HG02884 (cell line): ENCODE results near the gene UBE4B.

Source experiments
- ATAC-seq: cut with Tn5 transposase; IDR thresholded peaks from one replicate; pipeline ENCODE4 v1.9.1; 2021; ENCODE audit warnings: mild to moderate bottlenecking, moderate library complexity; ENCODE audit not compliant: unreplicated experiment

UBE4B gene

DNA sequence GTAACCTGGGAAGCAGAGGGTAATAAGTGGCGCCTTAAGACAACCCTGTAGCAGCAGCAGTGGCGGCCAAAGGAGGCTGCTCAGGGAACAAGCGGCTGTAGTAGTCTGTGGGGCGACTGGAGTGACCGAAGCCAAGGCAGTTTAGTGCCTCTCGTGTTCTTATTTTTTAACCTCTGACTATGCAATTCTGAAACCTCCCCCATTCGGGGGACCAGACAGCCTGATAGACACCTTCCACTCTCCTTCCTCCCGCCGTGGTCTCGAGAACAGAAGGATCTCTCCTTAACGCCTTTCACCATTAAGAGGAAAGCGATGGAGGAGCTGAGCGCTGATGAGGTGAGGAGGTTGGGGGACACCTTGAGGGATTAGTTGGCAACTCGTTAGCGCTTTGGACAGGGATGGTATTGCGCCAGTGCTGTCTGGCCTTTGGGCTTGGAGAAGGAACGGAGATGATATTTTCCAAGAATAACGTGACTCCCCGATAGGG is 644 bp downstream of the UBE4B start:
- peak; percentile 8 for ATAC-seq

DNA sequence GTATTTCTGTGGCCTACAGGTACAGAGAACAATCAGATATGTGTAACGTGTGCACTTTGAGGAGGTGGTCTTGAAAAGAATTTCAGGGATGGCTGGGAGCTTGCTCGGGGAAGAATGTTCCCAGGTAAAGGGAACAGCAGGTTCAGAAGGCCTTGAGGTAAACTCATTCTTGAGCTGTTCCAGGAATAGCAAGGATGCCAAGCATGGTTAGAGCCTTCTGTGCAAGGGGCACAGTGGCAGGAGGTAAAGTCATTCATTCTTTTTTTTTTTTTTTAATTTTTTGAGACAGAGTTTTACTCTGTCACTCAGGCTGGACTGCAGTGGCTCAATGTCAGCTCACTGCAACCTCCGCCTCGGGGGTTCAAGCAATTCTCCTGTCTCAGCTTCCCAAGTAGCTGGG is 10.0 kb downstream of the UBE4B start:
- no peak for ATAC-seq

DNA sequence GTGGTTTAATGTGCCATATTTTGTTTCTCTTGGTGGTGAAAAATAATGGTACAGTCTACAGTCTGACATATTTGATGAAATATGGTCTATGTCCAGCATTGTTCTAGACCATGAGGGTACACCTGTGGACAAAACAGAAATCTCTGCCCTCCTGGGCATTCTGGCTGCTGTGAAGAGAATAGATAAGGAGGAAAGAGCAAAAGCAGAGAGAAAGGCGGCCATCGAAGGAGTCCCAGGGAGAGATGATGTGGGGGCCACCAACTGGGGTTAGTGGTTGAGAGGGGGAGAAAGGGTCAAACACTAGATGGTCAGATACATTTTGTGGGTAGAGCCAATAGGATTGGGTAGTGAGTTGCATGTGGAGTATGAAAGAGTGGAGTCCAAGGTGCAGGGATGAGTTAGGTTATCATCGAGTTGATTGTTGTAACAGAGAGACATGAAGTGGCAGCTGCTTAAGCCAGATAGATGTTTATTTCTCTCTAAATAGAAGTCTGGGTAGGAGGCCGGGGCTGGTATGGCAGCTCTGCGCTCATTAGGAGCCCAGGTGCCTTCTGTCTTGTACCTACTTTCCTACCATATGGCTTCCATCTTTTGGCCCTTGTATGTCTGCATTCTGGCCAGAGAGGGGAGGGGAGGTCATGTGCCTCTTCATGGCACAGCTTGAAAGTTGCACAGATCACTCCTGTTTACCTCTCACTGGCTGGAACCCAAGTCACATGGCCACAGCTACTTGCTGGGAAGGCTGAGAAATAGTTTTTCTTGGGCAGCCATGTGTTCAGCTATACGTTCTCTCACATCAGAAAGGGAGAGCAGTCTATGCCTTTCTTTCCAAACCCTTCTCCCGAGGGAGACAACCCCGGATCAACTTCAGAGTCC is 13.0 kb downstream of the UBE4B start:
- no peak for ATAC-seq

DNA sequence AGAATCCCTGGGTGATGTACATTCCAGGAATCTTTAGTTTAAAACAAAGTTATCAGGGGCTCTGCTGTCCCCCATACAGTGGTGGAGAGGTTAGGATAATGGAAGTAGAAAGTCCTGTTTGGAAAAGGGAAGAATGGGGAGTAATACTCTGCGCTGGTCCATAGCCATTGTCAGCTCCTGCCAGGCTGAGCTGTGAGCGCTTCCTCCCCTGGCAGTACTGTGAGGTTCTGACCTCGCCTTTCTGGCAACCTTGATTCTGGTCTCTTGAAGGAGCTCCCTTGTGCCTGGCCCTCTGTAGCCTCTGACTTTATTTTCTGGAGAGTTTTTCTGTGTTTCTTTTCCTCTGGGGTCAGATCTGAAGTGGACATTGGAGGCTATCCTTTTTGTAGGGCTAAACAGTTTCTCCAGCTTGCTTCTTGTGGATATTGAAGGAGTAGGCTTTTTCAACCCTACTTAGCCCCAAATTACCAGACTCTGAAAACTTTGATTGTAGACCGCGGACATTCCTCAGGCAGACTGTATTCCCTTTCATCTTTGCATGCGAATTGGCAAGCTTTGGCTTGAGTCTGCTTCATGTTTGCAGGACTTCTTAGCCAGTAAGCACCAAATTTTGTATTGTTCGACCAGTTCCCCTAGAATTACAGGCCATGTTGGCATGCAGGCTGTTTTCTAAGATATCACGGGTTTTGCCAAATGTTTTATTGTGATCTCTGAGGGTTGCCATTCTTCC is 13.8 kb downstream of the UBE4B start:
- ATAC-seq, result no peak

DNA sequence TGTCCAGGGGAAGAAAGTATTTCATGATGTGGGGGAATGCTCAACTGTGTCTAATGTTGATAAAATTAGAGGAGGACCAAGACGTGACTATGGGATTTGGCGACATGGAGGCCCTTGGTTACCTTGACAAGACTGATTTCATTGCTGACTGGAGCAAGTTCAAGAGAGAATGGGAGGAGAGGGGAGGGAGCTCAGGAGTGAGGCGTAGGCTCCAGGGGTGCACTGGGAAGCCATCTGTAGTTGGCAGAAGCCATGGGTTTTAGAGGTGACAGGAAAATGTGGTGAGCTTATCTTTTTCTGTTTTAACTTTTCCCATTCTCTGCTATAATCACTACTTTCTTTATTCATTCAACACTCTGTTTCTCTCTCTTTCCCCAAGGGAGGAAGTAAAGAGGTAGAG is 15.8 kb downstream of the UBE4B start:
- ATAC-seq, result no peak

DNA sequence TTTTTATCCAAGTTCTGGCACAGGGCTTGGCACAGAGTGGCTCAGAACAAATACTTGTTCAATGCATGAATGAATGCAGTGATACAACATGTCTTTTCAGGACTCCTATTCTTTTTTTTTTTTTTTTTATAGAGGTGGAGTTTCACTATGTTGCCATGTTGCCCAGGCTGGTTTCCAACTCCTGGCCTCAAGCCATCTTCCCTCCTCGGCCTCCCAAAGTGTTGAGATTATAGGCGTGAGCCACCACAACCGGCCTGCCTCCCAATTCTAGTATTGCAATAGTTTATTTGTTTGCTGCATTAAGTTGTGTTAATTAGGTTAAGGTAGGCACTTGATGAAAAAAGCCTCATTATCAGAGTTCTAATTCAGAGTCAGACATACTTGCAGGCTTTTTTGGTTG is 17.9 kb downstream of the UBE4B start:
- ATAC-seq, result no peak

DNA sequence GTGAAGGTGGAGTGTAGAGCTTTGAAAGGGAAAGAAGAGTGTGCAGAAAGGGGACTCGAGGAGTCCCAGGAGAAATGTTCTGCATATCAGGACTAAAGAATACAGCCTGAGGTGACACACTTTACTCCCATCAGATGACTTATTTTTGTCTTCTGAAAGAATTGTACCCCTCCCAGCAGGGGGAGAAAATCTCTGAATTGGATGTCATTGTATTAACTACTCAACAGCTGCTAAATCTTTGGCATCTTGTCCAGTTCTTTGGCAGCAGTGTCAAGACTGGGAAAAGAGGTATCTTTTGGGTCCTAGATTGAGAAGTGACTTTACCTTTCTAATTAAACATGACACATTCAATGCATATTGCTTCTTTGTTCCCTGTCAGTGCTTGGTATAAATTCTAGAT is 18.9 kb downstream of the UBE4B start:
- ATAC-seq, result no peak

DNA sequence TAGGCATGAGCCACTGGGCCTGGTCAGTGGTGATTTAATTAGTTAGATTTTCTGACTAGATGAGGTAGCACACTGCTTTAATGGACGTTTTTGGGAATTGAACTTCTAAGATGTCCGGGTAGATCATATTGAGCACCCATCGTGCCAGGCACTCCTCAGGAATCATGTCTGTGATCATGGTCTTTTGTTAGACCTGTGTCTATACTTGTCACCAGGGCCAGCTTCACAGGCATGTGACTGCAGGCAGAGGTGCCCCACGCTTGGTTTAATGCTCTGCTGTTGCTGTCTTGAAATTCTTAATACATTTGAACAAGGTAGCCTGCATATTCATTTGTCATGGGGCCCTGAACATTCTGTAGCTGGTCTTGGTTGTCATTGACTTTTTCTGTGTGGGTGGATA is 19.6 kb downstream of the UBE4B start:
- ATAC-seq, result no peak

DNA sequence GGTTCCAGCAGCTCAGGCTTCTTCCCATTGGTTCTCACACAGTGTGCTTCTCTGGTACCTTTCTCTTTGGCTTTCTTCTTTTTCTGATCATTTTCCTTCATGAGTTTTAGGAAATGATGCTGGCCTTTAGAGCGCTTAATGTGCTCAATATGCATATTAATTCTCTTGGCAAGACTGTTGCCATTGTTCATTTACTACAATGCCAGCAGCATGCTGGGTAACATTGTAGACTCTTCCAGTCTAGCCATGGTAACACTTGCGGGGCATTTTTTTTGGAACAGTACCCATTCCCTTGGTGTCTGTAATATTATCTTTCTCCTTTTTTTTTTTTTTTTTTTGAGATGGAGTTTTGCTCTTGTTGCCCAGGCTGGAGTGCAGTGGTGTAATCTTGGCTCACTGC is 21.7 kb downstream of the UBE4B start:
- no peak for ATAC-seq

DNA sequence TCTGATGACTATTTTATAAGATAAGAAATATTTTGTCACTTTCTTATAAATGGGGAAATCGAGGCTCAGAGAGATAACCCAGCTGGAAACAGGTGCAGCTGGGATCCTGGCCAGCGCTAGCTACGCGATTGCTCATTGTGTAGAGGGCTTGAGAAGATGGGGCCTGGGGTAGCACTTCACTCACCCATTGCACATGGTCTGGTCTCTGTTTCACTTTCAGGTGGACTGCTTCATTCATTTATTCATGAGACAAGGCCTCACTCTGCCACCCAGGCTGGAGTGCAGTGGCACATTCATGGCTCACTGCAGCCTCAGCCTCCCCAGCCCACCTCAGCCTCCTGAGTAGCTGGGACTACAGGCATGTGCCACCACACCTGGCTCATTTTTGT is 23.8 kb downstream of the UBE4B start:
- ATAC-seq, result no peak

DNA sequence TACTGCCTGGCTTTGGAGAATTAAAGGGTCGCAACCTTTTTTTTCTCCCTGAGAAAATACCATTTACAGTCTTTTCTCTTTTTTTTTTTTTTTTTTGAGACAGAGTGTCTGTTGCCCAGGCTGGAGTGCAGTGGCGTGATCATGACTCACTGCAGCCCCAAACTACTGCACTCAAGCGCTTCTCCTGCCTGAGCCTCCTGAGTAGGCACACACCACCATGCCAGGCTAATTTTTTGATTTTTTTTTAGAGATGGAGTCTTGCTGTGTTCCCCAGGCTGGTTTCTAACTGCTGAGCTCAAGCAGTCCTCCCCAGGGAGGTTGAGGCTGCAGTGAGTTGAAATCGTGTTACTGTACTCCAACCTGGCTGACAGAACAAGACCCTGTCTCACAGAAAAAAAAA is 24.6 kb downstream of the UBE4B start:
- no peak for ATAC-seq

DNA sequence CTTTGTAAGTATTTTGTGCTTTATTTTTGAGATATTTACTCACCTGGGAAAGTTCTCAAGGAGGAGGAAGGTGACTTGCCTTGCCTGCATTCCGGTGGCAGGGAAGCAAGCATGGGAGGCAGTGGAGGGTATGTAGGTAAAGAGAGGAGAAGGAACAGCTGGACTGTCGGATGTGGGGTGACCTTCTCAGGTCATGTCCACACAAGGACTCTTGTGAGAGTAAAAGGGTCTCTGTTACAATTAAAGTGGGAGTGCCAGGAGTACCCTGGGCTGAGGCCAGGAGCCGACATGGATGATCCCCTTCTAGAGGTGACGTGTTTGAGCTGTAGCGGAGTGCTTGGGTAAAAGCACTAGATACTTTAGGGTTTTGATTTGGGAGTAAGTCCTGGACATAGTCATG is 25.0 kb downstream of the UBE4B start:
- no peak for ATAC-seq

DNA sequence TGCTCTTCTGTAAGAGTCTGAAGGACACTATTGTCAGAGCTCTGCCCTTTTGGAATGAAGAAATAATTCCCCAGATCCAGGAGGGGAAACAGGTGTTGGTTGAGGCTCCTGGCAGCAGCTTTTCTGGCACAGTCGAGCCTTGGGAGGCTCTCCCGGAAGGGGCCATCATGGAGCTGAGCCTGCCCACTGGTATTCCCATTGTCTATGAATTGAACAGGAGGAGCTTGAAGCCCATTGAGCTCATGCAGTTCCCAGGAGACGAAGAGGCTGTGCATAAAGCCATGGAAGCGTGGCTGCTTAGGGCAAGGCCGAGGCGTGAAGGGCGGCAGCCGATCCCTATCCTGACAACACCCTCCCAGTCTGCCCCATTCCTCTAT is 26.6 kb downstream of the UBE4B start:
- no peak for ATAC-seq

DNA sequence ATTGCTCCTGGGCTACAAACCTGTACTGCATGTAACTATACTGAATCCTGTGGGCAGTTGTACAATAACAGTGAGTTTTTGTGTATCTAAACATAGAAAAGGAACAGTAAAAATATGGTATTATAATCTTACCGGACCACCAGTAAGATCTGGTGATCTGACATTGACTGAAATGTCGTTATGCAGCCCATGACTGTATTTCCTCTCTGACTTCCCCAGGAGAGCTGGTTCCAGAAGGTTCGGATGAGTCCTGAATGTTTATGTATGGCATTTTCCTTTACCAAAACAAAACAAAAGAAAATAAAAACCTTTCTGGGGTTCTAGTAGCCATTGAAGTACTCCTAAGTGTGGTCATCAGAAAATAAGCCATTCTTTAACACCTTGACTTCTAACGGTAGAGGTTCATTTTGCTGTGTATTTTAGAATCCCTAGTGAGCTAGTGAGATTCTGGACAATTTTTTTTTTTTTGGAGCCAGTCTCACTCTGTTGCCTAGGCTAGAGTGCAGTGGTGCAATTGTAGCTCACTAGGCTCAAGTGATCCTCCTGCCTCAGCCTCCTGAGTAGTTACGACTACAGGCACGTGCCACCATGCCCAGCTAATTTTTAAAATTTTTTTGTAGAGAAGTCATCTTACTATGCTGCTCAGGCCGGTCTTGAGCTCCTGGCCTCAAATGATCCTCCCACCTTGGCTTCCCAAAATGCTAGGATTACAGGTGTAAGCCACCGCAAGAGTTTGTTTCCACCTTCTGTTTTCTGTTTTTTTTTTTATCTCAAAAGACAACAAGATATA is 27.7 kb downstream of the UBE4B start:
- ATAC-seq, result no peak

DNA sequence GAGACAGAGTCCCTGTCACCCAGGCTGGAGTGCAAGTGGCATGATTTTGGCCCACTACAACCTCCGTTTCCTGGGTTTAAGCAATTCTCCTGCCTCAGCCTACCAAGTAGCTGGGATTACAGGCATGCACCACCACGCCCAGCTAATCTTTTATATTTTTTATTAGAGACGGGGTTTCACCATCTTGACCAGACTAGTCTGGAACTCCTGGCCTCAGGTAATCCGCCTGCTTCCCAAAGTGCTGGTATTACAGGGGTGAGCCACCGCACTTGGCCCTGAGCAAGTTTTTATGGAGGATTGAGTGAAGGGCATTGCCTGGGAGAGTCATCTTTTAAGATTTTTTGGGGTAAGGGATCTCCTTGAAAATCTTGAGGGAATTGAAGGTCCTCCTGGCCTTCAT is 28.5 kb downstream of the UBE4B start:
- ATAC-seq, result no peak

DNA sequence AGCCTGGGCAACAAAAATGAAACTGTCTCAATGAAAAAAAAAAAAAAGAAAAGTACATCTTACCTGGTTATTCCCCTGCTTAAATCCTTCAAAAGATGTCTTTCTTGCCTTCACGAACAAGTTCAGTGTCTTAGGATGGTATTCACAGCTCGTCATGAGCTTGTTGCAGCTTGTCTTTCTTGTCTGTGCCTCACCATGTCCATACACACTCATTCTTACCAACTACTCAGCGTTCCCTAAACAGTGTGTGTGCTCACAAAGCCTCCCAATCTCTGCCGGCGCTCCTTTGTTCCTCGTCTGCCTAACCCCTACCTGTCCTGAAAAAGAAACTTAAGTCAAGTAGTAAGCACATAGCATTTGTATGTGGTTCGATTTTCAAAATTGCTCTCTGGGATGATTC is 31.1 kb downstream of the UBE4B start:
- ATAC-seq, result no peak

DNA sequence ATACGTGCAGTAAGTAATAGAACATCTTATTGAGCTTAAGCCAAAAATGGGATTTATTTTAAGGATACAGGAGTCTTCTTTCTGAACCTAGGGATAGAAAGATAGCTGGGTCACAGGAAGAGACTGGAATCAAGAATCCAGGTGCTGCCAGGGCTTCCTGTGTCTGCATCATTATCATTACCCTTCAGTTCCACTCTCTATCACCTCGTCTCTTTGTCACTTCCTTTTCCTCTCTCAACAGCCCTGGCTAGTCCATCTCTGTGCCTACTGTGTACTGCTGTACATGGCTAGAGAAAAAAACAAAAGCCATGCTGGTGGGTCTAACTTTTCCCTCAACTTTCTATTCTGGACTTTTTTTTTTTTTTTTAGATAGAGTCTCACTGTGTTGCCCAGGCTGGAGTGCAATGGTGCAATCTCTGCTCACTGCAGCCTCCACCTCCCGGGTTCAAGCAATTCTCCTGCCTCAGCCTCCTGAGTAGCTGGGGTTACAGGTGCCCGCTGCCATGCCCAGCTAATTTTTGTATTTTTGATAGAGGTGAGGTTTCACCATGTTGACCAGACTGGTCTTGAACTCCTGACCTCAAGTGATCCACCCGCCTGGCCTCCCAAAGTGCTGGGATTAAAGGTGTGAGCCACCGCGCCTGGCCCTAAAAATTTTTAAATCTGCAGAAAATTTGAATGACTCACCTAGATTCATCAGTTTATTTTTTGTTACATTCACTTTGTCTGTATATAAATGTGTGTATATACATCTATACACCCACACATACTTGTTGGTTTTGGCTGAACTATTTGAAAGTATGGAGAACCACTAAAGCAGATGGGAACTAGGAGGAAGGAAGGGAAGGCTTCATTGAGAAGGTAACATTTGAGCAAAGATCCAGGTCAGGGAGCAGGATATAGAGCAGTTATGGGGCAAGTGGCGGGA is 31.9 kb downstream of the UBE4B start:
- no peak for ATAC-seq

DNA sequence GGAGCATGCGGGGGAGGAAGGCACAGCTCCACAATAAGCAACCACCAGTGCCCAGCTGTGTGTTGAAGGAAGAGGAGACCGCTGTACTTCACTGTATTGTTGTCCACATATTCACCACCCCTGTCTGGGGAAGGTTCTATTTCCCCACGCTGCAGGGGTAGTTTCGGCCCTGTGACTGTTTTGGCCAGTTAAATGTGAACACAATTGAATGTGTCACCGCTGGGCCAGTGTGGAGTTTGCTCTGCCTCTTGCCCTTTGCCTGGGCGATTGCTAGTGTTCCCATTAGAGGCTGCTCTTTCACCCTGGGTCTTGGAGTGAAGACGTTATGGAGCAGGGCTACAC is 32.6 kb downstream of the UBE4B start:
- no peak for ATAC-seq

DNA sequence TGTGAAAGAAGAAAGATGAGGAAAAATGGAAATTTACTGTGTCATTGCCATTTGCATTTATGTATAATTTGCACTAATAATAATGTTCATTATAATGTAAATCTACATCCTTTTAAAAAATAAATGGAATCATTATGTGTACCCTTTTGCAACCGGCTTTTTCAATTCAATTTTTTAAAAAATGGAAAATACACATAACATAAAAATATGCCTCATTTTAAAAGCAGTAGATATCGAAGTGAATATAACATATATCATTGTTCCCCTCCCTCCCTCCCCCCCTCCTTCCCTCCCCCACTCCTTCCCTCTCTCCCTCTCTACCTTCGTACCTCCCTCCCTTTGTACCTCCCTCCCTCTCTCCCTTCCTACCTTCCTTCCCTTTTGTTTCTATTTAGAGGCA is 33.0 kb downstream of the UBE4B start:
- ATAC-seq, result no peak

DNA sequence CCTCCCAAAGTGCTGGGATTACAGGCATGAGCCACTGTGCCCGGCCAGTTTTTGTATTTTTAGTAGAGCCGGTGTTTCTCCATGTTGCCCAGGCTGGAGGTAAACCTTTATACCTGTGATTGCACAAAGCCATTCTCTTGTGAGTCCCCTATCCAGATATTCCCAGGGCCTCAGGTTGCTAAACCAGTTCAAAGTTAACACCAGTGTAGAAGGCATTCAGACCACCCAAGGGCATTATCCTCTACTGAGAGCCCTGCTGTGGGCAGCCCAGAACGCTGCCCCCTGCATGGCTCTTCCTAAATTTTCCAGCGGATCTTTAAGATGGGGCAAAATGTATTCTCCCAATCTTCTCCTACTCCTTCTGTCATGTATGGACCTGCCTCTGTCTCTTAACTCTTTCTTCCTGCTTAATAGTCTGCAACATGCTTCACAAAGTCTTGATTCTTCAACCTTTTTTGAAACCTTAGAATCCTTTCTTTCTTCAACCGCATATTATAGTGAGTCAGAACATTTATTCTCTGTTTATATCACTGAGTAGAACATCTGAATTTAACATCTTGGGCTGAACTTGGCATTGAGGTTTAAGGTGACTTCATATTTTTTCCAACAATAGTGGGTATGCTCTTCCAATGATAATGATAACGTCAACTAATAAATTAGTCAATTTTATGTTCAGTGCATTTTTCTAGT is 36.0 kb downstream of the UBE4B start:
- ATAC-seq, result no peak
